Thoracic aorta (tissue), 2 donors: ENCODE results near the gene CCDC71L. TPM values are rescaled to one million over a fixed set of nuclear protein-coding genes. Genes with fewer than 3 reads are reported as not detected.

Experiments used
- ATAC-seq: fragments of 150-250 bp; one replicate; pipeline ENCODE4 v1.8.0; 2017; ENCODE audit warnings: low read depth; ENCODE audit not compliant: insufficient number of reproducible peaks, low FRiP score
- DNase-seq: peaks from one replicate; pipeline ENCODE4 v3.0.0-alpha.2; 2020; ENCODE audit warnings: low spot score
- H3K27ac ChIP-seq, 2 donors: fragments of 200-600 bp; sonication (generic); 1 replicate in 1 of 2; 2 replicates in 1 of 2; pipeline ENCODE4 v1.5.1; 2016; ENCODE audit warnings: mild to moderate bottlenecking in 2 of 2, moderate library complexity in 2 of 2
- H3K27me3 ChIP-seq: fragments of 200-600 bp; sonication (generic); replicated peaks from 2 replicates; pipeline ENCODE4 v1.6.0; 2016; ENCODE audit warnings: mild to moderate bottlenecking; ENCODE audit not compliant: insufficient read depth
- H3K36me3 ChIP-seq: fragments of 200-600 bp; sonication (generic); one replicate; pipeline ENCODE4 v1.5.1; 2016
- H3K4me1 ChIP-seq, 2 donors: fragments of 200-600 bp; sonication (generic); 1 replicate in 1 of 2; 2 replicates in 1 of 2; pipeline versions ENCODE4 v1.5.1 to v1.6.0; 2016; ENCODE audit warnings: low read depth in 2 of 2, mild to moderate bottlenecking in 1 of 2; ENCODE audit not compliant: control insufficient read depth in 1 of 2
- H3K4me3 ChIP-seq: fragments of 200-600 bp; sonication (generic); 2 replicates; pipeline ENCODE4 v1.5.1; 2016; ENCODE audit warnings: mild to moderate bottlenecking
- H3K9me3 ChIP-seq: fragments of 200-600 bp; sonication (generic); 2 replicates; pipeline ENCODE4 v1.5.1; 2016
- CTCF ChIP-seq: fragments of 200-600 bp; sonication (generic); IDR thresholded peaks from one replicate; pipeline ENCODE4 v1.5.1; 2019; ENCODE audit warnings: antibody characterized with exemption
- total RNA-seq, 2 donors: library from RNA; depleted of rRNA; stranded (reverse); fragments of >200 nt; gene quantifications; one replicate each; pipeline versions ENCODE4 v1.1.0 to v1.2.3, GENCODE V29; 2016

Gene CCDC71L
- total RNA-seq, 2 donors from 2014 or later, result 57.9 to 101 TPM

- no peak for TF ChIP-seq CTCF
- peaks cover 8% of the 10 kb centered on the region in 2 donors for H3K4me1 ChIP-seq
These were observed 49.0 kb downstream of the CCDC71L start for GRCh38 chr7:106611911-106612310.

GRCh38 chr7:106610996-106611886 lies 49.7 kb downstream of the CCDC71L start:
- no peaks in the 10 kb centered on the region for H3K36me3 ChIP-seq
- no peak for DNase-seq
- no peak overlapping the region for H3K27ac ChIP-seq
- H3K9me3 ChIP-seq, result peaks cover 4% of the 10 kb centered on the region
- ATAC-seq, result no peak
- no peak for TF ChIP-seq CTCF
- H3K4me1 ChIP-seq, result peaks cover 8% of the 10 kb centered on the region in 2 donors
- no peak overlapping the region for H3K4me3 ChIP-seq
- no peaks in the 10 kb centered on the region for H3K27me3 ChIP-seq

More at GRCh38 chr7:106611911-106612310, 49.0 kb downstream of the CCDC71L start:
- Histone ChIP-seq H3K4me3 (no peak overlapping the region), H3K9me3 (peaks cover 4% of the 10 kb centered on the region), H3K36me3 (no peaks in the 10 kb centered on the region), H3K27ac (no peak overlapping the region), H3K27me3 (no peaks in the 10 kb centered on the region)
- no peak for ATAC-seq
- DNase-seq, result no peak

GRCh38 chr7:106609416-106609815 lies 51.5 kb downstream of the CCDC71L start:
- Histone ChIP-seq H3K27me3 (no peaks in the 10 kb centered on the region), H3K4me1 (no peaks in the 10 kb centered on the region), H3K27ac (no peak overlapping the region), H3K36me3 (no peaks in the 10 kb centered on the region), H3K4me3 (no peak overlapping the region), H3K9me3 (peaks cover 4% of the 10 kb centered on the region)
- no peak for DNase-seq
- no peak for TF ChIP-seq CTCF
- no peak for ATAC-seq

- no peak overlapping the region for H3K27ac ChIP-seq
- H3K36me3 ChIP-seq, result no peaks in the 10 kb centered on the region
- H3K4me3 ChIP-seq, result no peak overlapping the region
- peaks cover 4% of the 10 kb centered on the region for H3K9me3 ChIP-seq
- ATAC-seq (no peak), DNase-seq (no peak)
- H3K27me3 ChIP-seq, result no peaks in the 10 kb centered on the region
- TF ChIP-seq CTCF, result no peak
- no peaks in the 10 kb centered on the region for H3K4me1 ChIP-seq
These were observed 52.3 kb downstream of the CCDC71L start for GRCh38 chr7:106608661-106609060.

Other genes starting within 250 kb of the CCDC71L start
- 1 to 10 TPM; 8.0 to 8.5 TPM for gene PIK3CG, start 204.1 kb upstream of the CCDC71L start, total RNA-seq